Nephron (organoid): ENCODE measurements around the gene VAX1.
A peak's percentile ranks its signal among the peaks of the same experiment; 100 is the strongest.

Source experiments
- H3K27ac Mint-ChIP-seq, 3 experiments: 2 replicates each; pipeline ENCODE4 v1.8.0; 2020; ENCODE audit warnings: mixed read lengths in 3 of 3, mild to moderate bottlenecking in 2 of 3, moderate library complexity in 1 of 3
- H3K27me3 Mint-ChIP-seq: 2 replicates; pipeline ENCODE4 v1.8.0; 2021; ENCODE audit warnings: low read depth, mild to moderate bottlenecking, moderate library complexity, mixed read lengths
- H3K36me3 Mint-ChIP-seq: 2 replicates; pipeline ENCODE4 v1.8.0; 2020; ENCODE audit warnings: low read depth, mixed read lengths
- H3K4me1 Mint-ChIP-seq: 2 replicates; pipeline ENCODE4 v1.8.0; 2020; ENCODE audit warnings: mixed read lengths
- H3K4me3 Mint-ChIP-seq, 3 experiments: 2 replicates each; pipeline ENCODE4 v1.8.0; 2020; ENCODE audit warnings: mild to moderate bottlenecking in 3 of 3, mixed read lengths in 3 of 3, moderate library complexity in 2 of 3
- H3K9me3 Mint-ChIP-seq: 2 replicates; pipeline ENCODE4 v1.8.0; 2020; ENCODE audit warnings: mixed read lengths
- TF ChIP-seq, protein P1 (sequence below), 3 experiments: fragments of 200-600 bp; sonication (generic); IDR thresholded peaks; one replicate each; pipeline ENCODE4 v1.5.0; 2021; ENCODE audit warnings: antibody characterized with exemption in 3 of 3; ENCODE audit not compliant: unreplicated experiment in 3 of 3

Gene VAX1

DNA sequence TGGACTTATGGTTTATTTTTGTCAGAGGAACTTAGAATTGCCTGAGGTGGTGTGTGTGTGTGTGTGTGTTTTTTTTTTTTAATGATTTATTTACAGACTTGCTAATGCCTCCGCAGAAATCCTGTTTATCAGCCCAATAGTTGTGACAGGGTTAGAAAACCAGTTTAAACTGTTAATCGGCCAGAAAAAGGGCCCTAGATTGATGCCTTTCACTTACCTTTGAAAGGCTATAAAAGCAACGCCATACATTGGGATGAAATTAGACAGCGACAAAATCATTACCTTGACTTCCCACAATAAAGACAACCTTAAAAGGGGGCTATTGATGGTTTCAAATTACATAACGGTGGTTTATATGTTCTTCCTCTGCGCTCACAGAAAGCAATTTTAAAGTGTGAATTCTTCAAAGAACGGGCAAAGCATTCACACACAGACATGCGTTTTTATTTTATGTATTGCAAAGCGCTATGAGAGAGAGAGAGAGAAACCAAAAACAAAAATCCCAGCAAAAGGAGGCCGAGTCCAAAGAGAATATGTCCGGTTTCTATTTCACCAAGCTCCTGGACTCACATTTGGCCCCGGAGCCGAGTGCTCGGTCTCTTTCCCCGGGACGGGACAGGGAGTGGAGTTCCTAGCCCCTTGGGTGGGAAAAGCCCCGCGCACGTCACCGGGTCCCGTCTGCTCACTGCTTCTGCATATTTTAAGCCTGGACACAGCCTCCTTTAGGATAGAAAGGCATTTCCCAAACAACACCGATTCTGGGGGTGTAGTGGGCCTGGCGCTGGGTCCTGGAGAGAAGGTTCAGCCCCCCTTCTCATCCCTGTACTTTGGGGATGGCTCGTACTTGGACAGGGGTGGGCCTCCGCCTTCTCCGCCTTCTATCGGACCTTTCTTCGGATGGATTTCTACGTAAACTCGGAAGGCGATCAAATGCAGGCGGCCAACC lies 26.8 kb upstream of the VAX1 start:
- Mint-ChIP-seq H3K9me3 (peaks cover 6% of the 10 kb centered on the region), H3K27ac (no peak overlapping the region), H3K27me3 (peaks cover 99% of the 10 kb centered on the region), H3K4me3 (peak overlapping the region; percentile 35 to 73 (median 66)), H3K36me3 (no peaks in the 10 kb centered on the region), H3K4me1 (peaks cover 26% of the 10 kb centered on the region)
- TF ChIP-seq, protein P1, sequence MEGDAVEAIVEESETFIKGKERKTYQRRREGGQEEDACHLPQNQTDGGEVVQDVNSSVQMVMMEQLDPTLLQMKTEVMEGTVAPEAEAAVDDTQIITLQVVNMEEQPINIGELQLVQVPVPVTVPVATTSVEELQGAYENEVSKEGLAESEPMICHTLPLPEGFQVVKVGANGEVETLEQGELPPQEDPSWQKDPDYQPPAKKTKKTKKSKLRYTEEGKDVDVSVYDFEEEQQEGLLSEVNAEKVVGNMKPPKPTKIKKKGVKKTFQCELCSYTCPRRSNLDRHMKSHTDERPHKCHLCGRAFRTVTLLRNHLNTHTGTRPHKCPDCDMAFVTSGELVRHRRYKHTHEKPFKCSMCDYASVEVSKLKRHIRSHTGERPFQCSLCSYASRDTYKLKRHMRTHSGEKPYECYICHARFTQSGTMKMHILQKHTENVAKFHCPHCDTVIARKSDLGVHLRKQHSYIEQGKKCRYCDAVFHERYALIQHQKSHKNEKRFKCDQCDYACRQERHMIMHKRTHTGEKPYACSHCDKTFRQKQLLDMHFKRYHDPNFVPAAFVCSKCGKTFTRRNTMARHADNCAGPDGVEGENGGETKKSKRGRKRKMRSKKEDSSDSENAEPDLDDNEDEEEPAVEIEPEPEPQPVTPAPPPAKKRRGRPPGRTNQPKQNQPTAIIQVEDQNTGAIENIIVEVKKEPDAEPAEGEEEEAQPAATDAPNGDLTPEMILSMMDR (IDR thresholded peaks at IDR 0.05; ENCODE audit: unreplicated experiment in 3 of 3), result no peak

- Mint-ChIP-seq H3K36me3 (no peaks in the 10 kb centered on the region), H3K4me3 (peak overlapping the region; percentile 4 to 48 (median 44)), H3K27ac (no peak overlapping the region), H3K9me3 (peaks cover 6% of the 10 kb centered on the region), H3K4me1 (peaks cover 20% of the 10 kb centered on the region), H3K27me3 (peaks cover 99% of the 10 kb centered on the region)
- TF ChIP-seq, protein P1 (IDR thresholded peaks at IDR 0.05; ENCODE audit: unreplicated experiment in 3 of 3), result no peak
Observed at GRCh38 chr10:117163954-117164548, 26.0 kb upstream of the VAX1 start.

DNA sequence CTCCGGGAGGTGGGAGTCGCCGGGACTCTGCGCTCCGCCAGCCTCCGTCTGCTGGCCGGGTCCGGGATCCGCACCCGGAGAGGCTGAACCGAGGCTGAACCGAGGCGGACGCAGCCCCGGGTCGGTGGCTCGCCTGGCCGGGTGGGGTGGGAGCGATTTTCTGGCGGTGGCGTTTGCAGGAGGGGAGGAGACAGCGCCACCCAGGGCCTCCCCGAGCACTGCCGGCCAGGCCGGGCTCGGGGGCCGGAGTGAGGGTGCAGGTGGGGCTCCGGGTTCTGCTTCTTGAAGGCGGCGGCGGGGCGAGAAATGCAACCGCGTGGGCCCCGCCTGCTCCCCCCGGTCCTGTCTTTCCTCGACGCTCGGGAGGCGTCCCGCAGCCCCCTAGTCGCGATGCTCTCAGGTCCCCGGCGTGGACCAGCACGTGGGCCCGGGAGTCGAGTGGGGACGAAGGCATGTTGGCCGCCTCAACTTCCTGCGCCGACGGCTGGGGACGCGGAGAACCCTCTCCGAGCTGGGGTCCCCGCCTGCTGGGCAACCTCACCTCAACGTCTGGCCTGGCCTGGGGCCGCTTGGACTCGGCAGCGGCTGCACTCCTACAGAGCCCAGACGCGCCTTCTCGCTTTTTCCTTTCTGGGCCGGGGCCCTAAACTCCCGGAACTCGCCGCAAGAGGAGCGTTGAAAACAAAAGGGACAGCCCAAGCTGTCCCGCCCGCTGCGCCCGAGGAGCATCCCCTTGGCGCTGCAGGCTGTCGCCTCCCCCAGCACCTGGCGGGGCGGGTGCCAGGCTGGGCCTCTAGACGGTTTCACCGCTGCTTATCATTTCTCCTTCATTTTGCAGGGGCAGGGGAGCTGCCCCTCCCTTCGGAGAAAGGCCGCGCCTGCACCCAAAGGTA lies 25.2 kb upstream of the VAX1 start:
- no peak overlapping the region for H3K27ac Mint-ChIP-seq
- TF ChIP-seq, protein P1 (IDR thresholded peaks at IDR 0.05; ENCODE audit: unreplicated experiment in 3 of 3), result peak in 1 of 3 experiments; percentile 28
- H3K36me3 Mint-ChIP-seq, result no peaks in the 10 kb centered on the region
- H3K4me1 Mint-ChIP-seq, result peaks cover 20% of the 10 kb centered on the region
- peaks cover 9% of the 10 kb centered on the region for H3K9me3 Mint-ChIP-seq
- no peak overlapping the region for H3K4me3 Mint-ChIP-seq
- H3K27me3 Mint-ChIP-seq, result peaks cover 99% of the 10 kb centered on the region

DNA sequence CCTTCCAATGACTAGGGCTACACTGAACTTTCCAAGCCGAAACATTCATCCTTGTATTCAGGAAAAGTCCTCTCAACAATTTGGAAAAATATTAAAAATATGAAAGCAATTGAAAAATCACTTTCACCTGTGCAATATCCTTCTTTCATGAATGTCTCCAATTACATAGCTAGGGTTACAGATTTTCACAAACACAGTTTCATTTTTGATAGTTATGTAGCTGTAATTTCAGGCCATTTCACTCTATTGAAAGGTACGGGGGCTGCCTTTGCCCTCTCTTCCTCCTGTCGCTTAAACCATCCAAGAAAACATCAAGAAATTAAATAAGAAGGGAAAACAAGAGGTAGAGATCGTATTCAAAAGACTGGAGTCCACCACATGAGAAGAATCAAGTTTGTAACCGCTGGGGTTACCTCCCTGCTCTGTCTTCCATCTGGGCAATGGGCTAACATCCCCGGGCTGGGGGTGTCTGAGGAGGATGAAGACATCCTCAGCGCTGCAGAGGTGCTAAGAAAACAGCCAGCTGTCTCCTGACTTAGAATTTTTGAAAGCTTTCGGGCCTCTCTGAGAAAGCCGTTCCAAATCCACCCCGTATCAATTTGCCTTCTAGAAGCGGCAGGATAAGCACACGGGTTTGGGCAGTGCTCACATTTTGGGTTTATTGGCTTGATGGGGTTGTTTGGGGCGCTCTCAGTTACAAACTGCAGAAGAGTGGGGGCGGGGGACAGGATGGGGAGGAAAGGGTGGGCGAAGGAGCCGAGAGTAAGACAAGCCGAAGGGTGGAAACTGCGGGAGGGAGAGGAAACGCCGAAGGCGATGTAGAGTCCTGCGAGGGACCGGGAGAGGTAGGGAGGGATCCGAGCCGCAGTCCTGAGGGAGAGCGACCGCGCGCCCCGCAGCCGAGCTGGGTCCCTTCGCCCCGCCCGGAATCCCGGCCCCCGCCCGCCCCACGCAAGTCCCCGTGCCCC lies 24.3 kb upstream of the VAX1 start:
- H3K4me3 Mint-ChIP-seq, result peak overlapping the region; percentile 47 to 71 (median 59)

More for the DNA sequence above, 24.3 kb upstream of the VAX1 start:
- H3K4me1 Mint-ChIP-seq, result peaks cover 20% of the 10 kb centered on the region
- H3K27ac Mint-ChIP-seq, result no peak overlapping the region
- peaks cover 9% of the 10 kb centered on the region for H3K9me3 Mint-ChIP-seq
- H3K27me3 Mint-ChIP-seq, result peaks cover 99% of the 10 kb centered on the region
- no peaks in the 10 kb centered on the region for H3K36me3 Mint-ChIP-seq
- TF ChIP-seq, protein P1 (IDR thresholded peaks at IDR 0.05; ENCODE audit: unreplicated experiment in 3 of 3), result no peak
